ENCODE data around the gene EPB41L1.

EPB41L1 gene

GRCh38 chr20:36271639-36272546 is 117.4 kb downstream of the EPB41L1 start:
- H3K9ac ChIP-seq (ENCODE audit: low read depth, low read length): no peak overlapping the region
- no peak overlapping the region for H3K4me3 ChIP-seq (ENCODE audit: low read depth, low read length)
- H3K27me3 ChIP-seq (ENCODE audit: control insufficient read depth, insufficient read depth, low read length): no peaks in the 10 kb centered on the region

GRCh38 chr20:36272547-36273220 is 118.1 kb downstream of the EPB41L1 start:
- Histone ChIP-seq H3K9ac (ENCODE audit: low read depth, low read length) (no peak overlapping the region), H3K4me1 (ENCODE audit: control insufficient read depth, insufficient read depth, low read length) (no peaks in the 10 kb centered on the region), H3K27me3 (ENCODE audit: control insufficient read depth, insufficient read depth, low read length) (no peaks in the 10 kb centered on the region), H3K9me3 (ENCODE audit: control insufficient read depth, insufficient read depth, low read length) (no peaks in the 10 kb centered on the region), H3K36me3 (ENCODE audit: control insufficient read depth, insufficient read depth, low read length) (no peaks in the 10 kb centered on the region), H3K4me3 (ENCODE audit: low read depth, low read length) (no peak overlapping the region)

More at GRCh38 chr20:36271639-36272546, 117.4 kb downstream of the EPB41L1 start:
- no peaks in the 10 kb centered on the region for H3K4me1 ChIP-seq (ENCODE audit: control insufficient read depth, insufficient read depth, low read length)
- no peaks in the 10 kb centered on the region for H3K36me3 ChIP-seq (ENCODE audit: control insufficient read depth, insufficient read depth, low read length)
- H3K9me3 ChIP-seq (ENCODE audit: control insufficient read depth, insufficient read depth, low read length): no peaks in the 10 kb centered on the region

GRCh38 chr20:36273414-36274180 is 119.1 kb downstream of the EPB41L1 start:
- no peak overlapping the region for H3K9ac ChIP-seq (ENCODE audit: low read depth, low read length)
- no peak overlapping the region for H3K4me3 ChIP-seq (ENCODE audit: low read depth, low read length)
- H3K4me1 ChIP-seq (ENCODE audit: control insufficient read depth, insufficient read depth, low read length): no peaks in the 10 kb centered on the region
- H3K36me3 ChIP-seq (ENCODE audit: control insufficient read depth, insufficient read depth, low read length): no peaks in the 10 kb centered on the region
- no peaks in the 10 kb centered on the region for H3K27me3 ChIP-seq (ENCODE audit: control insufficient read depth, insufficient read depth, low read length)
- H3K9me3 ChIP-seq (ENCODE audit: control insufficient read depth, insufficient read depth, low read length): no peaks in the 10 kb centered on the region

- no peaks in the 10 kb centered on the region for H3K27me3 ChIP-seq (ENCODE audit: control insufficient read depth, insufficient read depth, low read length)
Measured at GRCh38 chr20:36274181-36274841, 119.8 kb downstream of the EPB41L1 start.

GRCh38 chr20:36275011-36275410 is 120.5 kb downstream of the EPB41L1 start:
- Histone ChIP-seq H3K4me1 (ENCODE audit: control insufficient read depth, insufficient read depth, low read length) (no peaks in the 10 kb centered on the region), H3K27me3 (ENCODE audit: control insufficient read depth, insufficient read depth, low read length) (no peaks in the 10 kb centered on the region), H3K9me3 (ENCODE audit: control insufficient read depth, insufficient read depth, low read length) (no peaks in the 10 kb centered on the region), H3K4me3 (ENCODE audit: low read depth, low read length) (no peak overlapping the region), H3K9ac (ENCODE audit: low read depth, low read length) (no peak overlapping the region), H3K36me3 (ENCODE audit: control insufficient read depth, insufficient read depth, low read length) (no peaks in the 10 kb centered on the region)

More at GRCh38 chr20:36274181-36274841, 119.8 kb downstream of the EPB41L1 start:
- no peaks in the 10 kb centered on the region for H3K36me3 ChIP-seq (ENCODE audit: control insufficient read depth, insufficient read depth, low read length)
- H3K9ac ChIP-seq (ENCODE audit: low read depth, low read length): no peak overlapping the region
- no peak overlapping the region for H3K4me3 ChIP-seq (ENCODE audit: low read depth, low read length)
- H3K4me1 ChIP-seq (ENCODE audit: control insufficient read depth, insufficient read depth, low read length): no peaks in the 10 kb centered on the region
- H3K9me3 ChIP-seq (ENCODE audit: control insufficient read depth, insufficient read depth, low read length): no peaks in the 10 kb centered on the region

- no peaks in the 10 kb centered on the region for H3K9me3 ChIP-seq (ENCODE audit: control insufficient read depth, insufficient read depth, low read length)
- H3K4me1 ChIP-seq (ENCODE audit: control insufficient read depth, insufficient read depth, low read length): no peaks in the 10 kb centered on the region
- H3K4me3 ChIP-seq (ENCODE audit: low read depth, low read length): no peak overlapping the region
- no peaks in the 10 kb centered on the region for H3K27me3 ChIP-seq (ENCODE audit: control insufficient read depth, insufficient read depth, low read length)
- H3K9ac ChIP-seq (ENCODE audit: low read depth, low read length): no peak overlapping the region
- H3K36me3 ChIP-seq (ENCODE audit: control insufficient read depth, insufficient read depth, low read length): no peaks in the 10 kb centered on the region
Measured at GRCh38 chr20:36275441-36276189, 121.1 kb downstream of the EPB41L1 start.

- no peak overlapping the region for H3K4me3 ChIP-seq (ENCODE audit: low read depth, low read length)
- no peaks in the 10 kb centered on the region for H3K4me1 ChIP-seq (ENCODE audit: control insufficient read depth, insufficient read depth, low read length)
- H3K9me3 ChIP-seq (ENCODE audit: control insufficient read depth, insufficient read depth, low read length): no peaks in the 10 kb centered on the region
- H3K9ac ChIP-seq (ENCODE audit: low read depth, low read length): no peak overlapping the region
- H3K36me3 ChIP-seq (ENCODE audit: control insufficient read depth, insufficient read depth, low read length): no peaks in the 10 kb centered on the region
- H3K27me3 ChIP-seq (ENCODE audit: control insufficient read depth, insufficient read depth, low read length): no peaks in the 10 kb centered on the region
Measured at GRCh38 chr20:36277546-36277945, 123.0 kb downstream of the EPB41L1 start.

GRCh38 chr20:36279362-36279761 is 124.8 kb downstream of the EPB41L1 start:
- no peaks in the 10 kb centered on the region for H3K27me3 ChIP-seq (ENCODE audit: control insufficient read depth, insufficient read depth, low read length)
- H3K36me3 ChIP-seq (ENCODE audit: control insufficient read depth, insufficient read depth, low read length): no peaks in the 10 kb centered on the region
- no peaks in the 10 kb centered on the region for H3K4me1 ChIP-seq (ENCODE audit: control insufficient read depth, insufficient read depth, low read length)
- no peak overlapping the region for H3K4me3 ChIP-seq (ENCODE audit: low read depth, low read length)
- no peak overlapping the region for H3K9ac ChIP-seq (ENCODE audit: low read depth, low read length)
- H3K9me3 ChIP-seq (ENCODE audit: control insufficient read depth, insufficient read depth, low read length): no peaks in the 10 kb centered on the region

- Histone ChIP-seq H3K9me3 (ENCODE audit: control insufficient read depth, insufficient read depth, low read length) (no peaks in the 10 kb centered on the region), H3K4me1 (ENCODE audit: control insufficient read depth, insufficient read depth, low read length) (no peaks in the 10 kb centered on the region), H3K9ac (ENCODE audit: low read depth, low read length) (no peak overlapping the region), H3K36me3 (ENCODE audit: control insufficient read depth, insufficient read depth, low read length) (no peaks in the 10 kb centered on the region), H3K4me3 (ENCODE audit: low read depth, low read length) (no peak overlapping the region), H3K27me3 (ENCODE audit: control insufficient read depth, insufficient read depth, low read length) (no peaks in the 10 kb centered on the region)
Measured at GRCh38 chr20:36279776-36280175, 125.2 kb downstream of the EPB41L1 start.

GRCh38 chr20:36281785-36282380 is 127.3 kb downstream of the EPB41L1 start:
- Histone ChIP-seq H3K27me3 (ENCODE audit: control insufficient read depth, insufficient read depth, low read length) (no peaks in the 10 kb centered on the region), H3K4me3 (ENCODE audit: low read depth, low read length) (no peak overlapping the region), H3K36me3 (ENCODE audit: control insufficient read depth, insufficient read depth, low read length) (no peaks in the 10 kb centered on the region), H3K9ac (ENCODE audit: low read depth, low read length) (no peak overlapping the region), H3K4me1 (ENCODE audit: control insufficient read depth, insufficient read depth, low read length) (no peaks in the 10 kb centered on the region), H3K9me3 (ENCODE audit: control insufficient read depth, insufficient read depth, low read length) (no peaks in the 10 kb centered on the region)
